Body of pancreas (tissue), 4 donors: ENCODE measurements around the gene TMEM97. TPM values are rescaled to one million over a fixed set of nuclear protein-coding genes. Genes with fewer than 3 reads are reported as not detected.

Experiments
- ATAC-seq: fragments of 150-250 bp; one replicate; pipeline ENCODE4 v1.9.1; 2016
- DNase-seq, 4 donors: peaks; one replicate each; pipeline ENCODE4 v3.0.0-alpha.2; 2019
- H3K27ac ChIP-seq, 4 donors: fragments of 200-600 bp; sonication (generic); 1 replicate in 3 of 4; 2 replicates in 1 of 4; pipeline versions ENCODE4 v1.5.1 to v1.6.1; 2016 to 2019; ENCODE audit warnings: mild to moderate bottlenecking in 1 of 4, mixed read lengths in 1 of 4, moderate library complexity in 1 of 4
- H3K27me3 ChIP-seq, 2 donors: fragments of 200-600 bp; sonication (generic); one replicate each; pipeline ENCODE4 v1.6.0; 2016; ENCODE audit warnings: mild to moderate bottlenecking in 1 of 2
- H3K36me3 ChIP-seq, 2 donors: fragments of 200-600 bp; sonication (generic); replicated peaks in 1 of 2; 2 replicates each; pipeline ENCODE4 v1.5.1; 2016; ENCODE audit warnings: low read depth in 2 of 2; ENCODE audit not compliant: insufficient read depth in 1 of 2
- H3K4me1 ChIP-seq: fragments of 200-600 bp; sonication (generic); one replicate; pipeline ENCODE4 v1.6.0; 2016
- H3K4me3 ChIP-seq, 2 donors: fragments of 200-600 bp; sonication (generic); 1 replicate in 1 of 2; 2 replicates in 1 of 2; pipeline ENCODE4 v1.5.1; 2016 to 2019
- H3K9me3 ChIP-seq, 3 donors: fragments of 200-600 bp; sonication (generic); 1 replicate in 2 of 3; 2 replicates in 1 of 3; pipeline ENCODE4 v1.5.1; 2016
- POLR2A ChIP-seq, 3 donors: fragments of 450-650 bp; IDR thresholded peaks; one replicate each; pipeline ENCODE4 v1.6.1; 2016; ENCODE audit warnings: antibody characterized with exemption in 3 of 3, mild to moderate bottlenecking in 2 of 3
- WGBS, 2 donors: methylation state at CpG; one replicate each; pipeline ENCODE4 v1.1.5; 2017; 5-methylcytosine and 5-hydroxymethylcytosine counted together
- intact Hi-C: fragments of 100-400 bp; cut with DNase I; formaldehyde crosslinking; loops from one replicate; pipeline ENCODE4 v1.15.1; 2023
- total RNA-seq, 2 donors: library from RNA; depleted of rRNA; stranded (reverse); fragments of >200 nt; gene quantifications; one replicate each; pipeline ENCODE4 v1.1.0, GENCODE V29; 2016
- TF ChIP-seq, protein P1 (sequence below), 7 experiments: fragments of 450-650 bp in 4 of 7; fragments of 200-600 bp in 3 of 7; sonication (generic) in 3 of 7; IDR thresholded peaks; one replicate each; pipeline ENCODE4 v1.5.1; 2016 to 2019; ENCODE audit warnings: antibody characterized with exemption in 7 of 7

The TMEM97 gene
- total RNA-seq, 2 donors from 2014 or later, result 35.9 to 75.5 TPM

DNA sequence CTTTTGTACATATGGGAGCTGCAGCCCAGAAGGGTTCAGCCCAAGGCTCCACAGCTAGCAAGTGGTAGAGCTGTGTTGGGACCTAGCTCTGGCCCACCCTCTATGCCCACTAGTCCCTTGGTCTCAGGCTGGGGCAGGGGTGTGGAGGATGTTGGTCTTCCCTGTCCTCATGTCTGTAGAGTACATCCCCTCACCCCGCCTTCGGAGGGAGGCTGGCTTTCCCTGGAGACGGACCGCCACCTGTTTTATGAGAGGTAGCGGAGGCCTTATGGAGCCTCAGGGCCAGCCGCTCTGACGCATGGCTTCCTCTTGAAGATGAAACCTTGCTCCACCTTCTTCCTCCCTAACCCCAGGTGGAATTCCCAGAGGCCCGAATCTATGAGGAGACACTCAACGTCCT, 25.0 kb downstream of the TMEM97 start:
- 84 to 85% methylated on average over 9 of the region's 9 CpGs for WGBS, 2 donors
- H3K4me1 ChIP-seq, result peaks cover 50% of the 10 kb centered on the region

DNA sequence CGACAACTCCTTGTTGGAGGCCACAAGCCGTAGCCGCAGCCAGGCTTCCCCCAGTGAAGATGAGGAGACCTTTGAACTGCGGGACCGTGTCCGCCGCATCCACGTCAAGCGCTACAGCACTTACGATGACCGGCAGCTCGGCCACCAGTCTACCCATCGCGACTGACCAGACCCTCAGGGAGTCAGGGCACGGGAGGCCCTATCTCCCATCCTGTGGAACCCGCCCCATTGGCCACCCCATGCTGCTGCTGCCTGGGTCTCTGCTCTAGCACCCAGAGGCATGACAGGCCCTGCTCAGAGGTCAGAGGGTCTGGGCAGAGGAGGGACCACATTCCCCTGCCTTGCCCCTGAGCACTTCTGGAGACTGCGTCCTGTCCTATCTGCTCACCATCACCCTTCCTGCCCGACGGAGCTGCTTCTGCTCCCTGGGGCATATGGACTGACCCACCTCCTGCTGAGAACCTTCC, 25.5 kb downstream of the TMEM97 start:
- H3K4me3 ChIP-seq, result no peak overlapping the region
- no peaks in the 10 kb centered on the region for H3K9me3 ChIP-seq
- ATAC-seq, result no peak
- H3K27me3 ChIP-seq, result no peaks in the 10 kb centered on the region
- H3K36me3 ChIP-seq, result peaks cover 0 to 43% of the 10 kb centered on the region in 2 donors
- 91 to 95% methylated on average over 17 to 19 of the region's 19 CpGs for WGBS, 2 donors
- TF ChIP-seq, protein P1, sequence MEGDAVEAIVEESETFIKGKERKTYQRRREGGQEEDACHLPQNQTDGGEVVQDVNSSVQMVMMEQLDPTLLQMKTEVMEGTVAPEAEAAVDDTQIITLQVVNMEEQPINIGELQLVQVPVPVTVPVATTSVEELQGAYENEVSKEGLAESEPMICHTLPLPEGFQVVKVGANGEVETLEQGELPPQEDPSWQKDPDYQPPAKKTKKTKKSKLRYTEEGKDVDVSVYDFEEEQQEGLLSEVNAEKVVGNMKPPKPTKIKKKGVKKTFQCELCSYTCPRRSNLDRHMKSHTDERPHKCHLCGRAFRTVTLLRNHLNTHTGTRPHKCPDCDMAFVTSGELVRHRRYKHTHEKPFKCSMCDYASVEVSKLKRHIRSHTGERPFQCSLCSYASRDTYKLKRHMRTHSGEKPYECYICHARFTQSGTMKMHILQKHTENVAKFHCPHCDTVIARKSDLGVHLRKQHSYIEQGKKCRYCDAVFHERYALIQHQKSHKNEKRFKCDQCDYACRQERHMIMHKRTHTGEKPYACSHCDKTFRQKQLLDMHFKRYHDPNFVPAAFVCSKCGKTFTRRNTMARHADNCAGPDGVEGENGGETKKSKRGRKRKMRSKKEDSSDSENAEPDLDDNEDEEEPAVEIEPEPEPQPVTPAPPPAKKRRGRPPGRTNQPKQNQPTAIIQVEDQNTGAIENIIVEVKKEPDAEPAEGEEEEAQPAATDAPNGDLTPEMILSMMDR (IDR thresholded peaks at IDR 0.05), result no peak
- intact Hi-C loops, result no loop called here
- DNase-seq, result no peak
- peak overlapping the region in 3 of 4 donors; percentile 72 to 87 (median 81) for H3K27ac ChIP-seq
- peaks cover 50% of the 10 kb centered on the region for H3K4me1 ChIP-seq

More for the DNA sequence above, 25.0 kb downstream of the TMEM97 start:
- no peak overlapping the region for H3K4me3 ChIP-seq
- TF ChIP-seq, protein P1 (IDR thresholded peaks at IDR 0.05), result no peak
- TF ChIP-seq POLR2A (IDR thresholded peaks at IDR 0.05), result no peak
- intact Hi-C loops, result no loop called here
- H3K27me3 ChIP-seq, result no peaks in the 10 kb centered on the region
- ATAC-seq, result no peak
- peaks cover 0 to 41% of the 10 kb centered on the region in 2 donors for H3K36me3 ChIP-seq
- DNase-seq, result no peak
- peak overlapping the region in 2 of 4 donors; percentile 81 to 87 for H3K27ac ChIP-seq
- H3K9me3 ChIP-seq, result no peaks in the 10 kb centered on the region

DNA sequence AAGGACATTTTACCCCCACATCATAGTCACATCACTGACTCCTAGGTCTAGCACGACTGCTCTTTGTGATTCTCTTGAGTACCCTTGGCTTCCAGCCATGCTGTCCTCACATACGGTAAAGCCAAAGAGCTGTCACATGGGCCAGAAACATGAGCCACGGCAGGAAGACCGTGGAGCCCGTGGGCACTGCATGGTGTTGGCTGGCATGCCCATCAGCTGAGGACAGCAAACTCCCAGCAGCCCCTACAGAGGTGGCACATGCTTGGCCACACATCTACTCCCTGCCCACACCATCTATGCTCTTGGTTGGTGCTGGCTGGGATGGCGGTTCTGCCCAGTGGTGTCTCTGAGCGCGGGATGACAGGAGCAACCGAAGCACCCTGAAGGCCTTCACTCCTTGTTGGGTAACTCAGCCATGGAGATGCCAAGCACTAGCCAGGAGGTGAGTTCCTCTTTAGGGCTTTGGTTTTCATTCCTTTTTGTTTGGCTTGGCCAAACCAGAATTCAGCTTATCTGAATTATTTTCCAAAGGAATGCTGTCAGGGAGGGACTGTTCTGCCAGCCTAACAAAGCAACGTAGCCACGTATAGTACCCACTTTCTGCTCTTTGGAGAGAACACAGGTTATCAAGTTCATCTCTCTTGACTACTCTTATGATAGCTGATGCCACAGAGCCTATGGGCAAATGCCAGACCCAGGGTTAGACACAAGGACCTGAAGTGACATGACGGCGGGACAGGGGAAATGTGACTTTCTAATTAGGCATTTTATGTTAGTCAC, 26.6 kb downstream of the TMEM97 start:
- no peak for TF ChIP-seq POLR2A (IDR thresholded peaks at IDR 0.05)
- intact Hi-C loops, result no loop called here
- WGBS, 2 donors, result 19% methylated on average over 13 of the region's 13 CpGs
- Histone ChIP-seq H3K36me3 (peaks cover 0 to 47% of the 10 kb centered on the region in 2 donors), H3K4me1 (peaks cover 50% of the 10 kb centered on the region), H3K27me3 (no peaks in the 10 kb centered on the region), H3K9me3 (no peaks in the 10 kb centered on the region), H3K27ac (peak overlapping the region; percentile 72 to 87 (median 79)), H3K4me3 (no peak overlapping the region)
- DNase-seq (peak; percentile 41 to 64 (median 52)), ATAC-seq (peak; percentile 36)

DNA sequence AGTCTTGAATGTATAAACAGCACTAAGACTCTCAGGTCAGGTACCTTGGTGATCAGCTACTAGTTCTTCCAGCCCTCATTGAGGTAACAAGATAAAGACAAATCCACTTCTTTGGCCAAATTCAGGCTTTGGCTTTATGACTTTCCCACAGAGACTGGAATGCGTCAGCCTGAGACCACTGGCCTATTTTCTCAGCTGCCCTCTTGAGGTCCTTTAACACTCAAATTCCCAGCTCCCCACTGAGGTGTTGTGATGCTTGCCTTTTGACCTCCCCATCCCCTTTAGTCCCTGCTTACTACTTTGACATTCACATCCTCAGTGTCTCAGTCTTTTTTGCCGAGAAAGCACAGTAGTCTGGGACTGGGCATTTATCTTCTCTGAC, 27.2 kb downstream of the TMEM97 start:
- Histone ChIP-seq H3K4me3 (no peak overlapping the region), H3K36me3 (peaks cover 0 to 49% of the 10 kb centered on the region in 2 donors), H3K9me3 (no peaks in the 10 kb centered on the region), H3K4me1 (peaks cover 50% of the 10 kb centered on the region), H3K27ac (peak overlapping the region; percentile 72 to 87 (median 79)), H3K27me3 (no peaks in the 10 kb centered on the region)
- no peak for DNase-seq
- TF ChIP-seq POLR2A (IDR thresholded peaks at IDR 0.05), result no peak
- TF ChIP-seq, protein P1 (IDR thresholded peaks at IDR 0.05), result no peak
- intact Hi-C loops, result no loop called here
- ATAC-seq, result peak; percentile 1
- 18 to 26% methylated on average over 2 of the region's 2 CpGs for WGBS, 2 donors

DNA sequence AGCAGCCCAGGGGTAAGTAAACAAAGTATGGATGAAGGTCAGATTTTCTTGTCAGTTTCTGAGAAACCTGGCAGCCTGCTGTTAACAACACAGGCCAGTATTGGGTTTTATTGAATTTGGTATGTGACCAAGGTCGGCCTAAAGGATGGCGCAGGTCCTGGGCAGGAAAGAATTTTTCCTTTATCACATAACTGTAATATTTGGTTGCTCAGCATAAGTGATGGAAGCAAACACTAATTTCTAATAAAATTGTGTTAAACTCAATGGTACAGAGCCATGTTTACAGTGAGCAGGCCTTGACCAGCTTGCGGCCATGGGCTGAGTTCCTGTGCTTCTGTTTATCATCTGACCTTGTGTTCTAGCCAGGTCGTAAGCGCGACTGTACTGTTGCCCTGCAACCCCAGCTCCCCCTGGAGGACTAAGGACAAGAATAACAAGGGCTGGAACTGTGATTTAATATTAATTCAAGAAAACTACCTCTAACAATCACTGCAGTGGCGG, 27.8 kb downstream of the TMEM97 start:
- Histone ChIP-seq H3K9me3 (no peaks in the 10 kb centered on the region), H3K4me3 (no peak overlapping the region), H3K36me3 (peaks cover 0 to 48% of the 10 kb centered on the region in 2 donors), H3K27ac (peak overlapping the region; percentile 70 to 87 (median 76)), H3K4me1 (peaks cover 50% of the 10 kb centered on the region), H3K27me3 (no peaks in the 10 kb centered on the region)
- DNase-seq (peak; percentile 75 to 90 (median 84)), ATAC-seq (peak; percentile 80)
- 8 to 24% methylated on average over 7 of the region's 7 CpGs for WGBS, 2 donors
- intact Hi-C loops, result no loop called here
- TF ChIP-seq, protein P1 (IDR thresholded peaks at IDR 0.05), result peak; percentile 31 to 85 (median 75)
- TF ChIP-seq POLR2A (IDR thresholded peaks at IDR 0.05), result peak in 1 of 3 donors; percentile 3
